Measurements from ENCODE around the gene PLPP2.

DNA sequence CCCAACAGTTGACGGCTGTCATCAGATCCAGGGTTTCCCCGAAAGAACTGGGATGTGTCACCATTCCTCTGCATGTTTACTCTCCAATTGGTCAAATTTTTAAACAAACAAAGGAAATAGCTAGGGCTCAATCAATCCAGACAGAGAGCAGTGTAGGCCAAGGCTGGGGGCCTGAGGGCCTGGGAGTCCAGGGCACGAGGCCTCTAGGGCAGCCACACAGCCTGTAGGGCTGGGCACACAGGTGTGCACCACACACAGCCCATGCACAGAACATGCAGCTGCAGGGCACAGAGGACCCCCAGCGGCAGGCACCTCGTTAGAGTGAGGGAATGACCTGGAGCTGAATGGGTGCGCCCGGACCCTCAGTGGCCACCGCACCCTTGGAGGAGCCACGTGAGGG, 43.9 kb upstream of the PLPP2 start:
- no peak for TF ChIP-seq POLR2A (IDR thresholded peaks at IDR 0.05)
- TF ChIP-seq, protein P1, sequence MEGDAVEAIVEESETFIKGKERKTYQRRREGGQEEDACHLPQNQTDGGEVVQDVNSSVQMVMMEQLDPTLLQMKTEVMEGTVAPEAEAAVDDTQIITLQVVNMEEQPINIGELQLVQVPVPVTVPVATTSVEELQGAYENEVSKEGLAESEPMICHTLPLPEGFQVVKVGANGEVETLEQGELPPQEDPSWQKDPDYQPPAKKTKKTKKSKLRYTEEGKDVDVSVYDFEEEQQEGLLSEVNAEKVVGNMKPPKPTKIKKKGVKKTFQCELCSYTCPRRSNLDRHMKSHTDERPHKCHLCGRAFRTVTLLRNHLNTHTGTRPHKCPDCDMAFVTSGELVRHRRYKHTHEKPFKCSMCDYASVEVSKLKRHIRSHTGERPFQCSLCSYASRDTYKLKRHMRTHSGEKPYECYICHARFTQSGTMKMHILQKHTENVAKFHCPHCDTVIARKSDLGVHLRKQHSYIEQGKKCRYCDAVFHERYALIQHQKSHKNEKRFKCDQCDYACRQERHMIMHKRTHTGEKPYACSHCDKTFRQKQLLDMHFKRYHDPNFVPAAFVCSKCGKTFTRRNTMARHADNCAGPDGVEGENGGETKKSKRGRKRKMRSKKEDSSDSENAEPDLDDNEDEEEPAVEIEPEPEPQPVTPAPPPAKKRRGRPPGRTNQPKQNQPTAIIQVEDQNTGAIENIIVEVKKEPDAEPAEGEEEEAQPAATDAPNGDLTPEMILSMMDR (IDR thresholded peaks at IDR 0.05): no peak
